ENCODE data around the gene STPG2.
A peak's percentile ranks its signal among the peaks of the same experiment; 100 is the strongest.
"Not testable (repeated sequence)": the region's sequence is repeated elsewhere in the genome, so short reads cannot be mapped to it uniquely, and the experiment has no call there.

Gene STPG2

DNA sequence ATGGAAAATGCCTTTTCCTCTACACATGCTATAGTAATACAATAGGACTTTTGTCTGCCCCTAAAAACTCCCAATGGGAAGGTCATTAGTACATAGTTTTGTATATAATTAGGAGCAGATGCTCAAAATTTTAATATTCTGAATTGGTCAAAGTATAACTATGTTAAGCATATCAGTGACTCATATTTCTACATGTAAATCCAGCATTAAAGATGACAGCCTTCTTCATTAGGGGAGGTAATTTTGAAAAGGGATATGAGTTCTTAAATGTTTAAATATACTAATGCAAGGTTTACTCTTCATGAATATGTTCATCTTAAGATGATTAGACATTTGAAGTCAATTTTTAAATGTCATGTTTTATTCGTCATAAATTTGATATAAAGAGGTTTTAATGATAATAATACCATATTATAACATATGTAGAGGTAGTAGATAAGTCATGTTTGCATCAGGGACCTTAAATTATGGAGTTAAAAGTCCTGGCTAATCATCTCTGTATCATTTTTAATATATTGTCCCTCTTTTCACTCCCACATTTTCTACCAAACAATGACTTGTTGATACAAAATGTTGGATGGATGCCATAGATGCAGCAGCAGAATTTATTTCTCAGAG, 218.8 kb downstream of the STPG2 start:
- DNase-seq, result no peak
- no peaks in the 10 kb centered on the region for H3K4me1 ChIP-seq
- H3K9me3 ChIP-seq, result no peaks in the 10 kb centered on the region
- no peak overlapping the region for H3K4me3 ChIP-seq (ENCODE audit: low read depth, low read length)
- H3K36me3 ChIP-seq, result no peaks in the 10 kb centered on the region
- TF ChIP-seq, protein P1, sequence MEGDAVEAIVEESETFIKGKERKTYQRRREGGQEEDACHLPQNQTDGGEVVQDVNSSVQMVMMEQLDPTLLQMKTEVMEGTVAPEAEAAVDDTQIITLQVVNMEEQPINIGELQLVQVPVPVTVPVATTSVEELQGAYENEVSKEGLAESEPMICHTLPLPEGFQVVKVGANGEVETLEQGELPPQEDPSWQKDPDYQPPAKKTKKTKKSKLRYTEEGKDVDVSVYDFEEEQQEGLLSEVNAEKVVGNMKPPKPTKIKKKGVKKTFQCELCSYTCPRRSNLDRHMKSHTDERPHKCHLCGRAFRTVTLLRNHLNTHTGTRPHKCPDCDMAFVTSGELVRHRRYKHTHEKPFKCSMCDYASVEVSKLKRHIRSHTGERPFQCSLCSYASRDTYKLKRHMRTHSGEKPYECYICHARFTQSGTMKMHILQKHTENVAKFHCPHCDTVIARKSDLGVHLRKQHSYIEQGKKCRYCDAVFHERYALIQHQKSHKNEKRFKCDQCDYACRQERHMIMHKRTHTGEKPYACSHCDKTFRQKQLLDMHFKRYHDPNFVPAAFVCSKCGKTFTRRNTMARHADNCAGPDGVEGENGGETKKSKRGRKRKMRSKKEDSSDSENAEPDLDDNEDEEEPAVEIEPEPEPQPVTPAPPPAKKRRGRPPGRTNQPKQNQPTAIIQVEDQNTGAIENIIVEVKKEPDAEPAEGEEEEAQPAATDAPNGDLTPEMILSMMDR (IDR thresholded peaks at IDR 0.05; ENCODE audit: low read depth, low read length), result no peak
- H3K27me3 ChIP-seq, result no peaks in the 10 kb centered on the region

DNA sequence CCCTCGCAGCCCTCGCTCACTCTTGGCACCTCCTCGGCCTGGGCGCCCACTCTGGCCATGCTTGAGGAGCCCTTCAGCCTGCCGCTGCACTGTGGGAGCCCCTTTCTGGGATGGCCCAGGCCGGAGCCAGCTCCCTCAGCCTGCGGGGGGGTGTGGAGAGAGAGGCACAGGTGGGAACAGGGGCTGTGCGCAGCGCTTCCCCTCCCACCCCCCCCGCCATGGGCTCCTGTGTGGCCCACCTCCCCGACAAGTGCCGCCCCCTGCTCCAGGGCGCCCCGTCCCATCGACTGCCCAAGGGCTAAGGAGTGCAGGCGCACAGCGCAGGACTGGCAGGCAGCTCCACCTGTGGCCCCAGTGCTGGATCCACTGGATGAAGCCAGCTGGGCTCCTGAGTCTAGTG, 220.2 kb downstream of the STPG2 start:
- Histone ChIP-seq H3K9me3 (no peaks in the 10 kb centered on the region), H3K36me3 (no peaks in the 10 kb centered on the region), H3K4me3 (ENCODE audit: low read depth, low read length) (no peak overlapping the region), H3K27me3 (no peaks in the 10 kb centered on the region), H3K4me1 (no peaks in the 10 kb centered on the region)
- no peak for DNase-seq
- TF ChIP-seq, protein P1 (IDR thresholded peaks at IDR 0.05; ENCODE audit: low read depth, low read length), result no peak

DNA sequence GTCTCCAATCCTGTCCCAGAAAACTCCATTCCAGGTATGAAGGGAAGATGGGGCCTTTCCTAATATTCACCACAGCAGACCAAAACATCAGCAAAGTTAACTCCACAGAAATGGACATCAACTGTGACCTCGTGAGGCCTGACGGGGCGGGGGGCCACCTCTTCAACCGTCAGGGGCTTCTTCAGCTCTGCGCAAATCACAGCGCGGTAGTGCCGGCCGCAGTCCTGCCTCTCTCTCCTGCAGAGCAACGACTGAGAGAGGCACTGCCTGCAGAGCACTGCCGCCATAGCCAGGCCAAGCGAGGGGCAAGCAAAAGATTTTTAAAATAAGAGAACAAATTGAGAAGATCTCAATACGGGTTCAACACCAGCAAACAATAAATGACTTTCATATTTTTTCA, 226.2 kb downstream of the STPG2 start:
- Histone ChIP-seq H3K9me3 (no peaks in the 10 kb centered on the region; the same call in 1 of the 2 replicates), H3K4me3 (ENCODE audit: low read depth, low read length) (no peak overlapping the region), H3K4me1 (no peaks in the 10 kb centered on the region), H3K36me3 (no peaks in the 10 kb centered on the region), H3K27me3 (no peaks in the 10 kb centered on the region)
- TF ChIP-seq, protein P1 (IDR thresholded peaks at IDR 0.05; ENCODE audit: low read depth, low read length), result no peak
- no peak for DNase-seq

DNA sequence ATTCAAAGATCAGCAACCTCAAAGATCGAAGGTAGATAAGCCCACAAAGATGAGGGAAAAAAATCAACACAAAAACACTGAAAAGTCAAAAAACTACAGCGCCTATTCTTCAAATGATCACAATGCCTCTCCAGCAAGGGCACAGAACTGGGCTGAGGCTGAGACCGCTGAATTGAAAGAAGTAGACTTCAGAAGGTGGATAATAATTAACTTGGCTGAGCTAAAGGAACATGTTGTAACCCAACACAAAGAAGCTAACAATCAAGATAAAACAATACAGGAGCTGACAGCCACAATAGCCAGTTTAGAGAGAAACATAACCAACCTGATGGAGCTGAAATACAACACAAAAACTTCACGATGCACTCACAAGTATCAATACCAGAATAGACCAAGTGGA, 231.1 kb downstream of the STPG2 start:
- Histone ChIP-seq H3K27me3 (no peaks in the 10 kb centered on the region), H3K36me3 (no peaks in the 10 kb centered on the region), H3K4me1 (peaks cover 2% of the 10 kb centered on the region; the same call in 1 of the 2 replicates), H3K9me3 (no peaks in the 10 kb centered on the region; the same call in 1 of the 2 replicates), H3K4me3 (ENCODE audit: low read depth, low read length) (no peak overlapping the region)
- DNase-seq, result no peak
- TF ChIP-seq, protein P1 (IDR thresholded peaks at IDR 0.05; ENCODE audit: low read depth, low read length), result no peak

DNA sequence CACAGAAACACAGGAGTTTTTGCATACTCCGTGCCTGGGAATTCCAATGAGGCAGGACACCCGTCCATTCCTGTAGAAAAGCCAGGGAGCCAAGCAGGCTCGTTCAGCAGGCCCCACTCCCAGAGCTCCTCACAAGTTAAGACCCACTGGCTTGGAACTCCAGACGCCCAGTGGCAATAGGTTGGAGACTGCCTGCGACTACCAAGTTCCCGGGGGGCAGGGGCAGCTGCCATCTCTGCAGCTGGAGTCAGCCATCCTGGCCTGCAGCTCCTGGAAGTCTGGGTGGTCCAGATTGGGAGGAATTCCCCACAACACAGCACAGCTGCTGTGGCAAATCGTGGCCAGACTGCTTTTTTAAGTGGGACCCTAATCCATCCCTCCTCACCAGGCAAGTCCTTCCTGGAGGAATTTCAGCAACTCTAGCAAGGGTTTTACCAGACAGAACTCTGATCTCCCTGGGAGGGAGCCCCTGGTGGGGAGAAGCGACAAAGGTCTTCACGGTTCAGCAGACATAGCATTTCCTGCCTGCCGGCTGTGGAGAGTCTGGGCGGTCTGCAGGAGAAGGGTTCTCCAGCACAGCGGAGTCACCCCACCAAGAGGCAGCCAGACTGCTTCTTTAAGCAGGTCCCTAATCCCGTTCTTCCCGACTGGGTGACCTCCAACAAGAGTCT, 231.9 kb downstream of the STPG2 start:
- H3K36me3 ChIP-seq, result no peaks in the 10 kb centered on the region
- peak overlapping the region; percentile 6; the same call in 1 of the 2 replicates for H3K4me3 ChIP-seq (ENCODE audit: low read depth, low read length)
- H3K9me3 ChIP-seq, result no peaks in the 10 kb centered on the region; the same call in 1 of the 2 replicates
- H3K27me3 ChIP-seq, result no peaks in the 10 kb centered on the region
- TF ChIP-seq, protein P1 (IDR thresholded peaks at IDR 0.05; ENCODE audit: low read depth, low read length), result peak; percentile 36; the same call in 1 of the 2 replicates
- peak; percentile 53 for DNase-seq
- peaks cover 2% of the 10 kb centered on the region; the same call in 1 of the 2 replicates for H3K4me1 ChIP-seq

DNA sequence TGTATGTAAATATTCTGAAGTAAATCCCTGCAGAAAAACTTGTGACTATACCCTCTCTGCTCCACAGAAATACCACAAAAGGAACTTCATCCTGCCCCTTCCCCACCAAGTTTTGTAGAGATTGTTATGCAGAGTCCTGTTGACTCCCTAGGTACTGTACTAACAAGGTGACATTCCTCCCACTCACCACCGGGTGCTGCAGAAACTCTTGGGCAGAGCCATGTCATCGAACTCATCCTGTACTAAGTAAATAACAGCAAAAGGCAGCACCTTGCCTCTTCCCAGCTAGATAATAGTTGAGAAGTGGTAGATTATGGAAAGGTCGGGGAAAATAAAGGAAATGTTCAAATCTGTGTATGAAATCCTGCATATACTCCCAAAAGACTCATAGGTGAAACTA, 233.3 kb downstream of the STPG2 start:
- Histone ChIP-seq H3K4me1 (peaks cover 2% of the 10 kb centered on the region; the same call in 1 of the 2 replicates), H3K4me3 (ENCODE audit: low read depth, low read length) (no peak overlapping the region), H3K36me3 (no peaks in the 10 kb centered on the region), H3K9me3 (no peaks in the 10 kb centered on the region; the same call in 1 of the 2 replicates), H3K27me3 (no peaks in the 10 kb centered on the region)
- TF ChIP-seq, protein P1 (IDR thresholded peaks at IDR 0.05; ENCODE audit: low read depth, low read length), result peak; percentile 49
- DNase-seq, result peak; percentile 18

DNA sequence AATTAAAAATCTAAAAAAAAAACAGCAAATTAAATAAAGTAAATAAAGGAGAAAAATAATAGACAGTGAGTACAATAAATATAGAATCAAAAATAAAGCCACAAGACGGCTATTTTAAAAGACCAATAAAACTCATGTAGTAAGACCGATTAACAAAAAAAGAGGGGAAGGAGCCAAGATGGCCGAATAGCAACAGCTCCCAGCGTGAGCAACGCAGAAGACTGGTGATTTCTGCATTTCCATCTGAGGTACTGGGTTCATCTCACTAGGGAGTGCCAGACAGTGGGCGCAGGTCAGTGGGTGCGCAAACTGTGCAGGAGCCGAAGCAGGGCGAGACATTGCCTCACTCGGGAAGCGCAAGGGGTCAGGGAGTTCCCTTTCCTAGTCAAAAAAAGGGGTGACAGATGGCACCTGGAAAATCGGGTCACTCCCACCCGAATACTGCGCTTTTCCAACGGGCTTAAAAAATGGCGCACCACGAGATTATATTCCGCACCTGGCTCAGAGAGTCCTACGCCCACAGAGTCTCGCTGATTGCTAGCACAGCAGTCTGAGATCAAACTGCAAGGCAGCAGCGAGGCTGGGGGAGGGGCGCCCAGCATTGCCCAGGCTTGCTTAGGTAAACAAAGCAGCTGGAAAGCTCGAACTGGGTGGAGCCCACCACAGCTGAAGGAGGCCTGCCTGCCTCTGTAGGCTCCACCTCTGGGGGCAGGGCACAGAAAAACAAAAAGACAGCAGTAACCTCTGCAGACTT, 239.7 kb downstream of the STPG2 start:
- not testable (repeated sequence) for H3K9me3 ChIP-seq; H3K27me3 ChIP-seq; H3K4me3 ChIP-seq (ENCODE audit: low read depth, low read length); H3K36me3 ChIP-seq; H3K4me1 ChIP-seq; DNase-seq
